NCI-H1930 (cell line): ENCODE results near the gene DOK7.

Experiments used
- DNase-seq, 2 experiments: peaks; one replicate each; lab custom pipeline; 2025; lab: John Stamatoyannopoulos, UW

DOK7 gene

DNA sequence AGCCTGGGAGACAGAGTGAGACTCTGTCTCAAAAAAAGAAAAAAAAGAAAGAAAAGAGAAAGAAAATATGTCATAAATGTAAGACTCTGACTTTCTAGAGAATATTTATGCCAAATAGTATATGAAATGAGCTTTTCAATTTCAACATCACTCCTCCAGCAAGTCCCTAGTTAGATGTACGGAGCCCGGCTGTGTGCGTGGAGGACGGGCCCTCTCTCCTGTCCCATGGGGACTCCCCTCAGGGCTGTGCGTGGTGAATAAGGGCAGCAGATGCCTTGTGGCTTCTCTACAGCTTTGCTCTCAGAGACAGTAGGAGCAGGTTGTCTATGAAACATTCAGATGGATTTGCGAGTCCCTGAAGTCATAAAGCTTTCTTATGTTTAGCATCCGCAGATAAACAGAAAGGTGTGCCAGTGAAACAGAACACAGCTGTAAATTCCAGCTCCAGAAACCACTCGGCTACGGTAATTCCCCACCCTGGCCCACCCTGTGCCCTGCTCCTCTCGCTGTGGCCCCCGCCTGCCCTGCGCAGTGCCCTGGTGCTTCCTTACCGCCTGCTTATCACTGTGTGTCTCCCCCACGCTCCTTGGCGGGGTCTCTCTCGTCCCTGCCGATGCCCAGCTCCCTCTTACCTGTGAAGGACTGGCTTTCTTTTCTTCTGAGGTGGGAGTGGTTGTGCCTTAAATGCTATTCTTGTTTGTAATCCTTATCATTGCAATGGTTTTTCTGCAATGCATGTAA lies 35.2 kb upstream of the DOK7 start:
- no peak for DNase-seq

DNA sequence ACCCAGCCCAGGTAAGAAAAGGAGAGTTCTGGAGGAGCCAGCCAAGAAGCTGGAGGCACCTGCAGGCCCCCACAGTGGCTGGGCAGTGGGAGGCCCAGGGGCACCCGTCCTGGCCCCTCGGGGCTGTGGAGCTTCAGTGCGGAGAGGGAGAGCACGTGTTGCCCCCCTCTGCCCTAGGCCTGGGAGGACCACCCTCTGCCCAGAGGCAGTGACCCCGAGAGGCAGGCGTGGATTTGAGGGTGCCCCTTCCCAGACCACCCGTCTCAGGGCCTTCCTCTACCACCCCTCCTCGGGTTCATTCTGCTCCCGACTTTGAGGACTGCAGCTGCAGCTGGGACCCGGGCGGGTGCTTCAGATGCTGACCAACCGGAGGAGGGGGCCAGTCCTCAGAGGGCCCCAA lies 33.5 kb upstream of the DOK7 start:
- DNase-seq: no peak

DNA sequence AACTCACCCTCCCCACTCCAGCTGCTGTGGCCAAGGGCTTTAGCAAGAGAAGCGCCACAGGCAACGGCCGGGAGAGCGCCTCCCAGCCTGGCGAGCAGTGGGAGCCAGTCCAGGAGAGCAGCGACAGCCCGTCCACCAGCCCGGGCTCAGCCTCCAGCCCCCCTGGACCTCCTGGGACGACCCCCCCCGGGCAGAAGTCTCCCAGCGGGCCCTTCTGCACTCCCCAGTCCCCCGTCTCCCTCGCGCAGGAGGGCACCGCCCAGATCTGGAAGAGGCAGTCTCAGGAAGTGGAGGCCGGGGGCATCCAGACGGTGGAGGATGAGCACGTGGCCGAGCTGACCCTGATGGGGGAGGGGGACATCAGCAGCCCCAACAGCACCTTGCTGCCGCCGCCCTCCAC lies 32.6 kb upstream of the DOK7 start:
- DNase-seq: no peak

DNA sequence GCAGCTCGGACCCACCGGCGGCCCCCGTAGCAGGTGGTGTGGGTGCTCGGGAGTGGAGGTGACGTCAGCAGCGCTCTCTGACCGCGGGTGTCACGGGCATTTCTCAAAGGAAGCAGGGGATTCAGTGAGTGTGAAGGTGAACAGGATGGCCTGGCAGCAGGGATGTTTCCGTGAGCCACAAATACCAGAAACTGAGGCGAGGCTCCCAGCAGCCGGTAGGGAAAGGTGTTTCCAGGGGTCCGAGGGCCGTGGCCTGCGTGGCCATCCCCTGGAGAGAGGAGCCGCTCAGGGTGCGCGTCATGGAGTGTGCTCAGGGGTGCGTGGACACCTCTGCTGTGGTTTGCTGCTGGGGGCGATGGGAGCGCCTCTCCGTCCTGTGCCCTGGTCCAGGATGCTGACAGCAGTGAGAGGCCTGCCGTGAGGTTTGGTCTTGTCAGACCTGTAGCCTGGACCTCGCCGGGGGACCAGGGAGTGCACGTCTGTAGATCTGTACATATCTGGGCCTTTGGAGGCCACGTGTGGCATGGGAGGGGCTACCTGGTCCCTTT lies 31.6 kb upstream of the DOK7 start:
- DNase-seq: no peak

DNA sequence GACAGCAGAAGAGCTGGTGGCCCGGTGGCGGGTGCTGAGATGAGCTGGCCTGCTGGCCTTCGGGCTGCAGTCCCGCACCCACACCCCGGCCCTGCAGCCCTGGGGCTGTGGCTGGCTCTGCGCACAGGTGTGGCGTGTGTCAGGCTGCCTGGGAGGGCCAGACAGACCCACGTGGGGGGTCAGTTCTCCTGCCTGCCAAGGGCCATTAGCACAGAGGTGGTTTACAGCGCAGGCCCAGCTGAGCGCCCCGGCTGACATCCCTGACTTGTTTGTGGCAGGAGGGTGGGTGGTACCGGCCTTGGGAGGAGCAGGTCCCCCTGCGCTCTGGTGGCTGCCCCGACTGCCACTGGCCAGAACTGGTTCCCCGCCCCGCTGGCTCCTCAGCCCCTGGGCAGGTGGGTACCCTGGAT lies 30.7 kb upstream of the DOK7 start:
- no peak for DNase-seq

DNA sequence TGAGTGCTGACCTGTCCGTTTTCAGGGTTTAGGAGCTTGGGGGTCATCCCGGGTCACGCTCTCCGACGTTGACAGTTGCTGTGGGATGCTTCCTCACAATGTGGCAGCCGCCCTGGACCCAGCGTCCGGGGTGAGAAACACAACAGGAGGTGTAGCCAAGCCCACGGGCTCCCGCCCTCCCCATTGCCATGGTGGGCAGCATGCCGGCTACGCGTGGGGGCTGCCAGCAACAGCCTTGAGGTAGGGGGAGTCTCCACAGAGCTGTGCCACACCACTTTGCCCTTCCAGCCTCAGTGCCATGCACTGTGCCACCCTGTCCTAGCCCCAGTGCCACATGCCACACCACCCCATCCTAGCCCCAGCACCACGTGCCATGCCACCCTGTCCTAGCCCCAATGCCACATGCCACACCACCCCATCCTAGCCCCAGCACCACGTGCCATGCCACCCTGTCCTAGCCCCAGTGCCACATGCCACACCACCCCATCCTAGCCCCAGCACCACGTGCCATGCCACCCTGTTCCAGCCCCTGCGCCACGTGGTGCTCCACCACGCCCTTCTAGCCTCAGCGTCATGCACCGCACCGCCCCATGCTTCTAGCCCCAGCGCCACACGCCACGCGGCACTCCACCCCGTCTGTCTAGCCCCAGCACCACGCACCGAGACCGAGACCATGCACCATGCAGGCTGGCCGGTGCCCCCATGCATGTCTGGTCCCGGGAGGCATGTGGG lies 29.8 kb upstream of the DOK7 start:
- no peak for DNase-seq

DNA sequence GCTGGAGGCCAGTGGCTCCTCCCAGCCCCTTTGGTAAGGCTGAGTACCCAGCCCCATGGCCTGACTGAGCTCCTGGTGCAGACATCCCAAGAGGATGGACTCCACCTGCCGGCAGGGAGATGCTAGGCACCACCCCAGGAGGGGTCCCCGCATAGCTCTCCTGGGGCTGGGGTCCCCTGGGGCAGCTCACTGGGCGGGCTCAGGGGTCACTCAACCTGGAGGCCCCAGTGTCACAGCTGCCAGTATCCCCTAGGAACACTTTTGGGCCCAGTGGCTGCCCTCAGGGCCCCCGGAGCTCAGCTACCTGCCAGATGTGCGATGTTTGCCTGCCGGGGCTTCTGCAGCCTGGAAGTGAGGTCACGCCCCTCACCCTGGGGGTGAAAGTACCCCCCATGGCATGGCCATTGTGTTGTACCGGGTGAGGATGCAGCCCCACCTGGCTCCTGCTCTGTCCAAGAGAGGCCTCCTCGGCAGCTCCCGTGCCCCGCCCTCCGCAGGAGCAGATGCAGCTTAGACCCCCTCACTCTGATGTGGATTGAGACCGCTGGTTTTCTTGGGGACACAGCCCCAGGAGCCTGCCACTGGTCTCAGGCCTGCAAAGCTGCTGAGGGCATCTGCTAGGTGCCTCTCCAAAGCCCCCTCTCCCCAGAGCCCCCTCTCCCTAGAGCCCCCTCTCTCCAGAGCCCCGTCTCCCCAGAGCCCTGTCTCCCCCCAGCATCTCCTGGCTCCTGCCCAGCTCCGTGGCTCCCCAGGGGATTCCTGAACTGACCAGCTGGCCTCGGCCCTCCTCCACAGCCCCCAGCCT lies 28.0 kb upstream of the DOK7 start:
- DNase-seq: no peak

DNA sequence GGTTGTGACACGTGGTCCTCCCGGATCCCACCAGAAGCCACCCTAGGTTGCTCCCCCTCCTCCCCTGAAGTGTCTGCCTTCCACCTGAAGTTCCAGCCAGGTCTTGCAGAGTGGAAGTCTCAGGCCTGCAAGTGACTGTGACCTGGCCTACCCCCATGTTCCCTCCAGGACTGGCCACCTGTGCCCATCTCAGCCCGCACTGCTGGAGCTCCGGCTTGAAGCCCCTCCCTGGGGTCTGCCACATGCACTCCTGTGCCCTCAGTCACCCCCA lies 27.5 kb upstream of the DOK7 start:
- DNase-seq: no peak

DNA sequence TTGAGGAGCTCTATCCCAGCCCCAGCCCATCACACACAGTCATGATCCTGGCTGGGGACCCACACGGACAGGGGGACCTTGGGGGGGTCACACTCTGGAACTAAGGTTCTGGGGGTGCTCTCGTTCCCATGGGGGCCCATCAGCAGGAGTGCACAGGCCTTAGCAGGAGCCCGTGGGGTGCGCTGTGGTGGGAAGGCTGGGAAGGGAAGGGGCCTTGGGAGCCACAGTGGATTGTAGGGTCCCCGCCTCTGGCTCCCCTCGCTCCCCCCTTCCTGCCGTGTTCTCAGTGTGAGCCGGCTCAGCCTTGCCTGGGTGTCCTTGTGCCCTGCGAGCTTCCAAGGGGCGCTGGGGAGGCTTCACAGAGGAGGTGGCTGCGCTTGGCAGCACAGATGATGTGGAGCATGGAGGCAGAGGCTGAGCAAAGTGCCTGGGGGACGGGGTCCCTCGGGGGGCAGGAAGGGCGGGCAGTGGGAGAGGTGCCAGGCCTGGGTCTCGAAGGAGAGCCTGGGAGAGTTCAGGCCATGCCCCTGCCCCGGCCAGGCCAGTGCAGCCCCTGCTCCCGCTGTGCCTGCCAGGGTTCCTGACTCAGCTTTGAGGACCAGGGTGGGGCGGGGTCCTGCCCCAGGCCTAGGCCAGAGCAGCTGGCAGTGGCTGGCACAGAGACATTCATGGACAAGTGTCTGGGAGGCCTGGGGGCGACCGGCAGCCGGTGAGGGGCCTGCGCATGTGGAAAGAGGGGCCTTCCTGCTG lies 26.9 kb upstream of the DOK7 start:
- no peak for DNase-seq

DNA sequence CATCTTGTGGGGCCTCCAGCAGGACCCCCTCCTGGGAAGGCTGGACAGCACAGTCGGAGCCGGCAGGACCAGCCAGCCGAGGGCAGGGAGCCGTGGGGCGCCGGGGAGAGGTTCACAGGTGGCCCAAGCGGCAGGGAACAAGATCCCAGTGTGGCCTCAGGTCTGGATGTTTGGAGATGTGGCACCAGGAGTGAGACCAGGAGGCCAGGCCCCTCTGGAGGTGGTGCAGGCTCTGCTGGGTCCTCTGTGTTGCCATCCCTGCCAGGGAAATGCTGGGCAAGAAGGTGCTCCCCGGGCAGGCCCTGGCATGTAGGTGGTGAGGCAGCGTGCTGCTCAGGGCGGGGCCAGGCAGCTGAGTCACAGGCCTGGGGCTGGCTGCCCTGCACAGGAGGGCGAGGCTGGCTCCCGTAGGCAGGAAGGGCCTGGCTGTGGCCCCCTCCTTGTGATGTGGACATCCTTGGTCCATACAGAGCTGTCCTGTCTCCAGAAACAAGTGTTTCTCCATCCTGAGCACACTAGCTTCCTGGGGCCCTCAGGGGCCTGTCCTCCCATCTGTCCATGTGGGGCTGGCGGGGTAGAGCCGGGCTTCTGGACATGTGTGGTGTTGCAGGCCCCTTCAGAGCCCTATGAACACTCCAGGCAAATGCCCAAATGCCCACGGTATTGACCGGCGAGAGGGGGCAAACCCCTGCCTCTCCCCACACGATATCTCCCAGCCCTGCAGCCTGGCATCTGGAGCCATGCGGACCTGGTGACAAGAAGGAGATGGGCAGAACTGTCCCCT lies 26.1 kb upstream of the DOK7 start:
- no peak for DNase-seq

DNA sequence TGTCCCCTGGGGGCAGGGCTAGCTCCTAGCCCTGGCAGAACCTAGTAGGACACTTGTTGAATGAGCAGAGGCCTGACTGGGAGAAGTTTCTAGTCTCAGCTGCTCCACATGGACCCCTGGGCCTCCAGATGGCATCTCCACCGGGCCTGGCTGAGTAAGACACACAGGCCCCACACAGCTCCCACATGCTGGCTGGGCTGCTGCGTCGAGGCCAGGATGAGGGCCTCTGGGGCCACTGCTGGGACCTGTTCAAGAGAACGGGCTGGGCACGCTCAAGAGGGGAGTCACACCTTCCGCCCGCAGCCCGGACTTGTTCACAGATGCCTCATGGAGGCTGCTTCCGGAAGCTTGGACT lies 25.5 kb upstream of the DOK7 start:
- no peak for DNase-seq

DNA sequence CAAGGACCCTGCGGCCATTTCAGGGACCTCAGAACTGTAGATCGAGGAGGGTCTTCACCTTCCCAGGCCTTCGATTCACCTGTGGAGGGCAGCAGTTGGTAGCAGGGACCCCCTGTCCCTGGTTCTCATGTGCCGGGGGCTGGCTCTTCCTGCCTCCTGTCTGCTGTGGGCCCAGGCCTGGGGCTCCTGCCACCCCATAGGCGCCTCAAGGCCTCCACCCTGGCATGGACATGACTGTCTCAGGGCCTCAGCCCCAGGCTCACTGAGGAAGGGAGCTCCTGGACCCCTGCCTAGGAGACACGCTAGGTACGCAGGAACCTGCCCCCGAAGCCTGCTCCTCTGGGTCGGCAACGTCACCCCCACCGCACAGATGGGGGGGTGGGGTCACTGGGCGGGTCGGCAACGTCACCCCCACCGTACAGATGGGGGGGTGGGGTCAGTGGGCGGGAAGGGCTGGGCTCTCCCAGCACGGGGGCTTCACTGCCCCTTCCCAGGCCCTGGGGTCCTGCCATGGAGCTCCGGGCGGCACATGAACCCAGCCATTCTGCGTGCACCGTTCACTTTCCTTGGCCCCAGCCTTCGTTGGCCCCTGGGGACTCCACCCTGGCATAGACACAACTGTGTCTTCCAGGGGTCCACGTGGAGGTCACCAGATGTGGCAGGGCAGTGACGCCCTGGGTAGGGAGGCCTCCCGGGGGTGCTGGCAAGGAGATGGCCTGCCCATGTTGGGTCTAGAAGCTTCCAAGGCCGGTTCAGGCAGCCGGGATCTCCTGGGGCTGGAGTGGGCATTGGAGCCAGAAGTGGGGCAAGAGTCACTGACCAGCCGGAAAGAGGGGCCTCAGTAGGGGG lies 24.9 kb upstream of the DOK7 start:
- no peak for DNase-seq

DNA sequence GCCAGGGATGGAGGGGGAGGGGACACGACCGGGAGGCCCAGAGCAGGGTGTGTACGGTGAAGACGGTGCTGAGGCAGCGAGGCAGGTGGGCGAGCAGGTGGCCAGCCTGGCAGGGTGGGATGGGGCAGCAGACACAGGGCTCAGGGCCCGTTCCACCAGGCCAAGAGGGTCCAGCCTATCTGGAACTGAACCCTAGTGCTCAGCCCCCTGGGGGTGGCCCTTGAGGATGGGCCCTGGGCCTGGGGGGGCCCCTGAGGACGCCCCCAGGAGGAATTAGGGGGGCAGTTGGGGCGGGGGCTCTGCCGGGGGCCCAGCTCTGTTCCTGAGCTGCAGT lies 24.3 kb upstream of the DOK7 start:
- DNase-seq: no peak

DNA sequence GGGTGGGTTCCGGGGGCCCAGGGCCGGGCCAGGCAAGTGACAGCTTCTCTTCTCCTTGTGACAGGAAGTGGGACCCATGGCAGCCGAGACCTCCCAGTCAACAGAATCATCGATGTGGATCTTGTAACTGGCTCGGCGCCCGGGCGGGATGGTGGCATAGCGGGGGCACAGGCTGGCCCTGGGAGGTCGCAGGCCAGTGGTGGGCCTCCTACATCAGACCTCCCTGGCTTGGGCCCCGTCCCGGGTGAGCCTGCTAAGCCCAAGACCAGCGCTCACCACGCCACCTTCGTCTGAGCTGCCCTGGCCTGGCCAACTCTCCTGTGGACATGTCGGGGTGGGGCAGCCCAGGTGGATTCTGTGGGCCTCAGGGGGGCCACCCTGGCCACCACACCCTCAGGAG lies 23.7 kb upstream of the DOK7 start:
- no peak for DNase-seq

DNA sequence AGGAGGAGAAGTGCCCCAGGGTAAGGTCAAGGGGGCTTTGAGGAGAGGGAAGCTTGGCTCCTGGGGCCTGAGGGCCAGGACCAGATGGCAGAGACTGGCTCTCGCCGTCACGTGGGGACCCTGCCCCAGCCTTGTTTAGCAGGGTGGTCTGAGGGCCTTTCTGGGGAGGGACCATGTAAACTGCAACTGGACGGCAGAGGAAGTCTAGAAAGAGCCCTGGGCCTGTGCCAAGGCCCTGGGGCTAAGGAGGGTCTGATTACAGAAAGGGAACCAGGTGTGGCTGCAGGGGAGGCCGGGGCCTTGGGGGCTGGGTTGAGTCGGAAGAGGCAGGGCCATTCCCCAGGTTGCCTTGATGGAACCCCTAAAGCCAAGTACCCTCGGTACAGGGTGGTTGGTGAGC lies 23.1 kb upstream of the DOK7 start:
- DNase-seq: no peak

DNA sequence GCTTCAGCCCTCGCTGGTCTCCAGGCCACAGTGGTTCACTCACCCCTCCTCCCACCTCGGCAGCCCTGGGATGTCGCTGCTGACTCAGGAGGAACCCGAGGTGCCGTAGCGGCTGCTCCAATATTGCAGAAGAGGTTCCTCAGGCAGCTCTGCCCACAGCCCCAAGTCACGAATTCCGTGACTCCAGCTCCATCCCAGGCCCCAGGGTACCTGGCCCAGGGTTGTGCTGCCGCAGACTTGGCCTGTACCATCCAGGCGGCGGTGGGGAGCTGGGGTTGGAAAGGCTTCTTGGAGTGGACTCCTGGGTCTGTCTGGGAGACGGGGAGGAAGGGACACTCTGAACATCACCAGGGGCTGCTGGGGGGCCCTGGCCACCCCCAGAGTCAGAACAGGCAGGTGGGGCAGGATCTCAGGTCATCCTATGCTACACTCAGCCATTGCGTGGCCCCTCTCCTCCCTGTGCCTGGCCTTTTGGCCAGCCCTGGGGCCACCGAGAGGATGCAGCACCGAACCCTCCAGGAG lies 22.1 kb upstream of the DOK7 start:
- no peak for DNase-seq

DNA sequence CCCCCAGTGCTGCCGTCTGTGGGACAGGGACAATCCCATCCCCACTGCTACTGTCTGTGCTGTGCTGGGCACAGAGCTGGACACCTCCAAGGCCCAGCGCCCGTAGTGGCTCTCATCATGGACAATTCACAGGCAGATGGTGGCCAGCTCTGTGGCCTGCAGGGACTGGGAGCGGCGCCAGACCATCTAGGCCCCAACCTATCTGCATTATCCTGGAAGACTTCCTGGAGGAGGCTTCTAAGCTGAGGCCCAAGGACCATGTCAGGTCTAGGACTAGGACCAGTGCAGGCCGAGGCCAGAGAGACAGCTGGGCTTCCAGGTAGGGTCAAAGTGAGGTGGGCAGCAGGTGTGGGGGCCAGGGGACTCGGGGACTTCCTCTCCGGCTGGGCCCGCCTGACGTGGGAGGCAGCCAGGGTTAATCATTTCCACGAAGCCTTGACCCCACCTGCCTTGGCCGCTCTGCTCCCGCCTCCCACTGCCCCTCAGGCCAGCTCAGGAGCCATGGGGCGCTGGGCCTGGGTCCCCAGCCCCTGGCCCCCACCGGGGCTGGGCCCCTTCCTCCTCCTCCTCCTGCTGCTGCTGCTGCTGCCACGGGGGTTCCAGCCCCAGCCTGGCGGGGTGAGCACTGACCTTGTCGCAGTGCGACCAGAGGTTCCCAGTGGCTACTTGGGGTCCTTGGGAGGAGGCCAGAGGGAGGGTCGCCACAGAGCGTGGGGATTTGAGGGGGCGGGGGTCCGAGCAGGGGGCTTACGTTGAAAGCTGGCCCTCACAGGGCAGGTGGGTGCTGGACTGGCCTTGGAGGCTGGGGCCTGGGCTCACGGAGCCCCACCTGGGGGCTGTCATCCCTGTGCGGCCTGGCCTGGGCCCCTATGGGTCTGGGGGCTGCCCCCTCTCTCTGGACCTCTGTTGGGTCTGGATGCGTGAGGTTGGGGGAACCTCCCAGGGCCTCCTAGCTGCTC lies 21.3 kb upstream of the DOK7 start, which contains the start of gene HGFAC:
Gene HGFAC, plus strand, starts transcription at position 468 of the 959 bp plus-strand sequence. Its CDS starts 34 bp downstream, at position 502.
- DNase-seq: no peak

DNA sequence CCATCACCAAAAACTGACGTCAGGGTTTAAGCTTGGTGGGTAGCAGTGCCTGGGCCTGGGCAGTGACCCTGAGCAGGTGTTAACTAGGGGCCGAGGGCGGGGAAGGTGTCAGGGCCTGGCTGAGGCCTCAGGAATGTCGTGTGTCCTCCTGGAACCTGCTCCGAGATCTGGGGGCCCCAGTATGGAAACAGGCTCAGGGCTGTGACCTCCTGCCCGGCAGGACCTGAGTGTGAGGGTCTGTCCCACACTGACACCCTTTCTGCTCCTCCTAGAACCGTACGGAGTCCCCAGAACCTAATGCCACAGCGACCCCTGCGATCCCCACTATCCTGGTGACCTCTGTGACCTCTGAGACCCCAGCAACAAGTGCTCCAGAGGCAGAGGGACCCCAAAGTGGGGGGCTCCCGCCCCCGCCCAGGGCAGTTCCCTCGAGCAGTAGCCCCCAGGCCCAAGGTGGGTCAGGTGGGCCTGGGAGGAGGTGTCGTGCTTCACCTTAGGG lies 20.6 kb upstream of the DOK7 start:
- DNase-seq: no peak
